KBM-7 (cell line): Measurements from ENCODE around the gene FAM107A.
"Not testable (repeated sequence)": the region's sequence is repeated elsewhere in the genome, so short reads cannot be mapped to it uniquely, and the experiment has no call there.

Experiments used
- DNase-seq: peaks from one replicate; pipeline ENCODE4 v3.0.0-alpha.2; 2015
- in situ Hi-C: fragments of 300-500 bp; cut with MboI; formaldehyde crosslinking; loops from 2 replicates; pipeline ENCODE4 v1.14.3; 2020; ENCODE audit warnings: low sequenced_read_pairs, low pct_unique_long_range_greater_than_20kb, mixed read lengths

FAM107A gene

DNA sequence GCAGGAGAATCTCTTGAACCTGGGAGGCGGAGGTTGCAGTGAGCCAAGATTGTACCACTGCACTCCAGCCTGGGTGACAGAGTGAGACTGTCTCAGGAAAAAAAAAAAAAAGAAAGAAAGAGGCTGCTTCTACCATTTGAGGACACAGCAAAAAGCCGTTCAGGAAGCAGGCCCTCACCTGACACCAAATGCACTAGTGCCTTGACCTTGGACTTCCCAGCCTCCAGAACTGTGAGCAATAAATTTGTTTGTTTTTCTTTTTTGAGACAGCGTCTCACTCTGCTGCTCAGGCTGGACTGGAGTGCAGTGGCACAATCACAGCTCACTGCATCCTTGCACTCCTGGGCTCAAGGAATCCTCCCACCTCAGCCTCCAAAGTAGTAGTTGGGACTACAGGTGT is 49.8 kb downstream of the FAM107A start:
- not testable (repeated sequence) for DNase-seq
- in situ Hi-C loops = loop anchor here (25.0 kb wide), 3 partner anchors 90 to 340 kb away; partner anchors contain the start of genes HTD2, PDHB and RPP14

- in situ Hi-C loops = loop anchor here (25.0 kb wide), 3 partner anchors 89 to 339 kb away; partner anchors contain the start of genes HTD2, PDHB and RPP14
- peak; percentile 39 for DNase-seq
These were observed 50.7 kb downstream of the FAM107A start for GRCh38 chr3:58526515-58526957.

DNA sequence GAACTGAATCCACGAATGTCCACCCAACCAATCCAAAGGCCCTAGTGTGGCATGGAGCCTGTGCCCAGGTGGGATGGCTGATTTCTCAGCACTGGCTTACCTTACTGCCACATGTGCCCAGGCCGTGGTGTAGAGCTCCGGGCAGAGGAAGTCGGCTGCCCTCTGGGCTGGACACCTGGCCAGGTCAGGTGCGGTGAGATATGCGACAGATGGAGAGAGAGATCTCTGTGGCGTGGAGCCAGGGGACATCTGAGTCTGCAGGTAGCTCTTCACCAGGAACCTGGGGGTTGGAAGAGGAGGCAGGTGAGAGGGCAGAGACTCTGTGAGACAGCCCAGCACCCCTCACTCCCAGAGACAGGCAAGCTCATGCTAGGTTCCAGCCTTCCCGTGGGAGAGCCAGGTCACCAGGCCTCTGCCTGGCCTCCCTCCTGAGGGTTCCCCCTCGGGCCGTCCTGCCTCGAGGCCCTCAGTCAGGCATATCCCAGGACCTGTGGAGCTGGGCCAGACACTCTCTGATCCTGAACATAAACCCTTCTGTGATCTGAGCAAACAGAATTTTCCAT is 52.8 kb downstream of the FAM107A start:
- DNase-seq = no peak
- in situ Hi-C loops = no loop called here

- in situ Hi-C loops = no loop called here
- DNase-seq = no peak
These were observed 54.3 kb downstream of the FAM107A start for GRCh38 chr3:58522759-58523425.

- DNase-seq = no peak
These were observed 55.1 kb downstream of the FAM107A start for GRCh38 chr3:58521917-58522631.

GRCh38 chr3:58521336-58521670 is 55.9 kb downstream of the FAM107A start:
- in situ Hi-C loops = no loop called here
- no peak for DNase-seq

More at GRCh38 chr3:58521917-58522631, 55.1 kb downstream of the FAM107A start:
- in situ Hi-C loops = no loop called here

- in situ Hi-C loops = no loop called here
These were observed 56.5 kb downstream of the FAM107A start for GRCh38 chr3:58520403-58521335.

GRCh38 chr3:58519668-58520402 is 57.4 kb downstream of the FAM107A start:
- no peak for DNase-seq
- in situ Hi-C loops = no loop called here

More at GRCh38 chr3:58520403-58521335, 56.5 kb downstream of the FAM107A start:
- DNase-seq = peak; percentile 74

DNA sequence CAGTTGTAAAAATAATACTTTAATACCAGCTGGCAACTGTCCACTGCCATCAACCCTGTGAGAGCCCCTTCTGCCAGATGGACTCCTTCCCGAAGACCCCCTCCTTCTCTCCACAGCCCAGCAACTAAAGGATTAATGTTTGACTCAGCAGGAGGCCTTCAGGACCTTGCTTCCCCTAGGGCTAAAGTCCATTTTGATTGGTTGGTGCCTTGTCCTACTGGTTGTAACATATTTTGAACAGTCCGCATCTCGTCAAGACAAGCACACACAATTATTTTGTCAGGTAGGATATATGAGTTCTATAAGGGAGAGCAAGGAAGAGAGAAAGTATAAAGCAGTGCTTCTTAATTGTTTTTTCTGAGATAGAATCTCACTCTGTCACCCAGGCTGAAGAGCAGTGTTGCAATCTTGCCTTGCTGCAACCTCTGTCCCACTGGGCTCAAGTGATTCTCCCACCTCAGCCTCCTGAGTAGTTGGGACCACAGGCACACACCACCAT is 58.9 kb downstream of the FAM107A start:
- in situ Hi-C loops = no loop called here
- no peak for DNase-seq

DNA sequence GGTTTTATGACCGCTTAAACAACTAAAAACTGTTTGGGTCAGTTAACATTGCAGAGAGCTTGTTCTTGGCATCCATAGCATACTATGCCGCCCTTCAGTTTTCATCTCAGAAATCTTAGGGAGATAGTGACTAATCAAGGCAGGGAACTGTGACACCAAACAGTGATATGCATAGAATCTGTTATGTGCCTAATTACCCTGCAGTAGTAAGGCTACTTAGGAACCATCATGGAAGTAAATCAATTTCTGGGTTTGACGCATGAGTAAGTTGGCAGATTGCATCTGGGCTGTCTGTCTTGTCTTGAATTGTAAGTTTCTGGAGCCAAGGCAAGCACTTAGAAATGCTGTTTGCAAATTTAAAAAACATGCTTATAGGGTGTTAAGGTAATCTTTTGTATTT is 62.8 kb downstream of the FAM107A start:
- in situ Hi-C loops = no loop called here
- DNase-seq = no peak
